Measurements from ENCODE around the gene GRWD1. TPM values are rescaled to one million over a fixed set of nuclear protein-coding genes. Genes with fewer than 3 reads are reported as not detected.
"Not testable (repeated sequence)": the region's sequence is repeated elsewhere in the genome, so short reads cannot be mapped to it uniquely, and the experiment has no call there.

Gene GRWD1
- total RNA-seq, 2 donors from 2014 or later: 36.6 to 39.2 TPM

GRCh38 chr19:48483301-48483700 lies 37.5 kb downstream of the GRWD1 start:
- no peak overlapping the region for H3K4me3 Mint-ChIP-seq
- no peak overlapping the region for H3K9ac ChIP-seq (ENCODE audit: extremely low read depth, low read length, poor library complexity, severe bottlenecking)
- peaks cover 43% of the 10 kb centered on the region for H3K36me3 Mint-ChIP-seq (ENCODE audit: low read depth)
- WGBS, 2 experiments (ENCODE audit: insufficient coverage in 1 of 2, insufficient read length in 1 of 2): 88 to 100% methylated on average over 1 to 2 of the region's 3 CpGs
- H3K9me3 ChIP-seq (ENCODE audit: control insufficient read depth, low read length): no peaks in the 10 kb centered on the region
- H3K4me3 ChIP-seq (ENCODE audit: low read length): no peak overlapping the region
- H3K36me3 ChIP-seq (ENCODE audit: control insufficient read depth, insufficient read depth, low read length): peaks cover 26% of the 10 kb centered on the region
- peak; percentile 45 for DNase-seq
- H3K4me1 ChIP-seq (ENCODE audit: control insufficient read depth, insufficient read depth, low read length): no peaks in the 10 kb centered on the region
- peaks cover 16% of the 10 kb centered on the region for H3K27me3 Mint-ChIP-seq (ENCODE audit: insufficient read depth)
- TF ChIP-seq, protein P1, sequence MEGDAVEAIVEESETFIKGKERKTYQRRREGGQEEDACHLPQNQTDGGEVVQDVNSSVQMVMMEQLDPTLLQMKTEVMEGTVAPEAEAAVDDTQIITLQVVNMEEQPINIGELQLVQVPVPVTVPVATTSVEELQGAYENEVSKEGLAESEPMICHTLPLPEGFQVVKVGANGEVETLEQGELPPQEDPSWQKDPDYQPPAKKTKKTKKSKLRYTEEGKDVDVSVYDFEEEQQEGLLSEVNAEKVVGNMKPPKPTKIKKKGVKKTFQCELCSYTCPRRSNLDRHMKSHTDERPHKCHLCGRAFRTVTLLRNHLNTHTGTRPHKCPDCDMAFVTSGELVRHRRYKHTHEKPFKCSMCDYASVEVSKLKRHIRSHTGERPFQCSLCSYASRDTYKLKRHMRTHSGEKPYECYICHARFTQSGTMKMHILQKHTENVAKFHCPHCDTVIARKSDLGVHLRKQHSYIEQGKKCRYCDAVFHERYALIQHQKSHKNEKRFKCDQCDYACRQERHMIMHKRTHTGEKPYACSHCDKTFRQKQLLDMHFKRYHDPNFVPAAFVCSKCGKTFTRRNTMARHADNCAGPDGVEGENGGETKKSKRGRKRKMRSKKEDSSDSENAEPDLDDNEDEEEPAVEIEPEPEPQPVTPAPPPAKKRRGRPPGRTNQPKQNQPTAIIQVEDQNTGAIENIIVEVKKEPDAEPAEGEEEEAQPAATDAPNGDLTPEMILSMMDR (conservative IDR thresholded peaks at IDR 0.05): no peak
- no peaks in the 10 kb centered on the region for H3K9me3 Mint-ChIP-seq
- no peaks in the 10 kb centered on the region for H3K4me1 Mint-ChIP-seq
- no peaks in the 10 kb centered on the region for H3K27me3 ChIP-seq (ENCODE audit: control insufficient read depth, insufficient read depth, low read length, poor library complexity, severe bottlenecking)
- H3K27ac Mint-ChIP-seq: no peak overlapping the region
- H3K27ac ChIP-seq (ENCODE audit: low read depth, low read length): peak overlapping the region; percentile 32

- no peaks in the 10 kb centered on the region for H3K4me1 Mint-ChIP-seq
- peaks cover 20% of the 10 kb centered on the region for H3K36me3 ChIP-seq (ENCODE audit: control insufficient read depth, insufficient read depth, low read length)
- no peak overlapping the region for H3K4me3 Mint-ChIP-seq
- H3K4me1 ChIP-seq (ENCODE audit: control insufficient read depth, insufficient read depth, low read length): no peaks in the 10 kb centered on the region
- H3K9ac ChIP-seq (ENCODE audit: extremely low read depth, low read length, poor library complexity, severe bottlenecking): no peak overlapping the region
- no peaks in the 10 kb centered on the region for H3K9me3 Mint-ChIP-seq
- TF ChIP-seq, protein P1 (conservative IDR thresholded peaks at IDR 0.05): no peak
- no peak overlapping the region for H3K4me3 ChIP-seq (ENCODE audit: low read length)
- DNase-seq: no peak
- peaks cover 39% of the 10 kb centered on the region for H3K36me3 Mint-ChIP-seq (ENCODE audit: low read depth)
- H3K27ac ChIP-seq (ENCODE audit: low read depth, low read length): no peak overlapping the region
- WGBS, 2 experiments (ENCODE audit: insufficient coverage in 1 of 2, insufficient read length in 1 of 2): 93 to 95% methylated on average over 9 to 16 of the region's 16 CpGs
- no peaks in the 10 kb centered on the region for H3K9me3 ChIP-seq (ENCODE audit: control insufficient read depth, low read length)
- peaks cover 19% of the 10 kb centered on the region for H3K27me3 Mint-ChIP-seq (ENCODE audit: insufficient read depth)
- H3K27me3 ChIP-seq (ENCODE audit: control insufficient read depth, insufficient read depth, low read length, poor library complexity, severe bottlenecking): no peaks in the 10 kb centered on the region
- H3K27ac Mint-ChIP-seq: no peak overlapping the region
Observed at GRCh38 chr19:48484247-48484893, 38.6 kb downstream of the GRWD1 start.

- Mint-ChIP-seq H3K27ac (peak overlapping the region; percentile 35), H3K27me3 (ENCODE audit: insufficient read depth) (peaks cover 25% of the 10 kb centered on the region), H3K9me3 (no peaks in the 10 kb centered on the region), H3K4me3 (no peak overlapping the region), H3K4me1 (no peaks in the 10 kb centered on the region), H3K36me3 (ENCODE audit: low read depth) (peaks cover 32% of the 10 kb centered on the region)
- no peaks in the 10 kb centered on the region for H3K9me3 ChIP-seq (ENCODE audit: control insufficient read depth, low read length)
- no peak overlapping the region for H3K27ac ChIP-seq (ENCODE audit: low read depth, low read length)
- H3K36me3 ChIP-seq (ENCODE audit: control insufficient read depth, insufficient read depth, low read length): peaks cover 13% of the 10 kb centered on the region
- peaks cover 3% of the 10 kb centered on the region for H3K27me3 ChIP-seq (ENCODE audit: control insufficient read depth, insufficient read depth, low read length, poor library complexity, severe bottlenecking)
- TF ChIP-seq, protein P1 (conservative IDR thresholded peaks at IDR 0.05): no peak
- H3K4me1 ChIP-seq (ENCODE audit: control insufficient read depth, insufficient read depth, low read length): no peaks in the 10 kb centered on the region
- no peak for DNase-seq
- WGBS, 2 experiments (ENCODE audit: insufficient coverage in 1 of 2, insufficient read length in 1 of 2): 94 to 96% methylated on average over 17 to 33 of the region's 37 CpGs
- no peak overlapping the region for H3K4me3 ChIP-seq (ENCODE audit: low read length)
- no peak overlapping the region for H3K9ac ChIP-seq (ENCODE audit: extremely low read depth, low read length, poor library complexity, severe bottlenecking)
Observed at GRCh38 chr19:48484931-48485612, 39.3 kb downstream of the GRWD1 start.

GRCh38 chr19:48486706-48487105 lies 40.9 kb downstream of the GRWD1 start:
- Mint-ChIP-seq H3K27me3 (ENCODE audit: insufficient read depth) (peaks cover 35% of the 10 kb centered on the region), H3K36me3 (ENCODE audit: low read depth) (peaks cover 23% of the 10 kb centered on the region)
- H3K36me3 ChIP-seq (ENCODE audit: control insufficient read depth, insufficient read depth, low read length); H3K27ac ChIP-seq (ENCODE audit: low read depth, low read length); H3K9ac ChIP-seq (ENCODE audit: extremely low read depth, low read length, poor library complexity, severe bottlenecking); H3K4me1 Mint-ChIP-seq; H3K4me1 ChIP-seq (ENCODE audit: control insufficient read depth, insufficient read depth, low read length); H3K9me3 Mint-ChIP-seq; H3K4me3 Mint-ChIP-seq; DNase-seq; H3K27ac Mint-ChIP-seq; H3K4me3 ChIP-seq (ENCODE audit: low read length); H3K9me3 ChIP-seq (ENCODE audit: control insufficient read depth, low read length): not testable (repeated sequence)
- WGBS, 2 experiments (ENCODE audit: insufficient coverage in 1 of 2, insufficient read length in 1 of 2): 93 to 100% methylated on average over 5 to 10 of the region's 10 CpGs
- H3K27me3 ChIP-seq (ENCODE audit: control insufficient read depth, insufficient read depth, low read length, poor library complexity, severe bottlenecking): peaks cover 11% of the 10 kb centered on the region
